Left kidney (tissue), 2 donors: ENCODE results near the gene ADAM22. TPM values are rescaled to one million over a fixed set of nuclear protein-coding genes. Genes with fewer than 3 reads are reported as not detected.

Experiments used
- DNase-seq: peaks from one replicate; pipeline ENCODE4 v3.0.0-alpha.2; 2013
- polyA plus RNA-seq: library from polyadenylated mRNA; unstranded; fragments of 120-200 nt; gene quantifications from one replicate; pipeline ENCODE4 v1.2.1, GENCODE V29; 2013; ENCODE audit not compliant: insufficient read length

The ADAM22 gene
- polyA plus RNA-seq, 1 donor = 14.2 TPM

GRCh38 chr7:88034083-88034695 lies 100.1 kb downstream of the ADAM22 start:
- DNase-seq = no peak

- DNase-seq = no peak
Observed at GRCh38 chr7:88037050-88037449, 103.0 kb downstream of the ADAM22 start.

GRCh38 chr7:88040694-88041093 lies 106.6 kb downstream of the ADAM22 start:
- no peak for DNase-seq

GRCh38 chr7:88041583-88041982 lies 107.5 kb downstream of the ADAM22 start:
- no peak for DNase-seq

- no peak for DNase-seq
Observed at GRCh38 chr7:88042157-88042556, 108.1 kb downstream of the ADAM22 start.

- DNase-seq = no peak
Observed at GRCh38 chr7:88042803-88043202, 108.8 kb downstream of the ADAM22 start.

GRCh38 chr7:88044069-88044468 lies 110.0 kb downstream of the ADAM22 start:
- no peak for DNase-seq

- DNase-seq = no peak
Observed at GRCh38 chr7:88046839-88047573, 113.0 kb downstream of the ADAM22 start.

- DNase-seq = no peak
Observed at GRCh38 chr7:88057655-88058054, 123.6 kb downstream of the ADAM22 start.

- no peak for DNase-seq
Observed at GRCh38 chr7:88062238-88062637, 128.2 kb downstream of the ADAM22 start.

GRCh38 chr7:88069093-88069492 lies 135.0 kb downstream of the ADAM22 start:
- no peak for DNase-seq

GRCh38 chr7:88071994-88072714 lies 138.1 kb downstream of the ADAM22 start:
- DNase-seq = no peak

- no peak for DNase-seq
Observed at GRCh38 chr7:88072715-88073055, 138.6 kb downstream of the ADAM22 start.

- DNase-seq = no peak
Observed at GRCh38 chr7:88073626-88074025, 139.6 kb downstream of the ADAM22 start.

- no peak for DNase-seq
Observed at GRCh38 chr7:88075216-88075615, 141.2 kb downstream of the ADAM22 start.

GRCh38 chr7:88083883-88084282 lies 149.8 kb downstream of the ADAM22 start:
- no peak for DNase-seq

- no peak for DNase-seq
Observed at GRCh38 chr7:88089561-88089960, 155.5 kb downstream of the ADAM22 start.

GRCh38 chr7:88090240-88090639 lies 156.2 kb downstream of the ADAM22 start:
- no peak for DNase-seq

- DNase-seq = no peak
Observed at GRCh38 chr7:88090671-88091070, 156.6 kb downstream of the ADAM22 start.

- no peak for DNase-seq
Observed at GRCh38 chr7:88091988-88092675, 158.1 kb downstream of the ADAM22 start.

GRCh38 chr7:88092676-88092999 lies 158.6 kb downstream of the ADAM22 start:
- DNase-seq = no peak

GRCh38 chr7:88101769-88102168 lies 167.7 kb downstream of the ADAM22 start:
- no peak for DNase-seq

GRCh38 chr7:88102675-88103074 lies 168.6 kb downstream of the ADAM22 start:
- no peak for DNase-seq
